ENCODE results near the gene USP34.

GRCh38 chr2:61432990-61433389, 37.9 kb downstream of the USP34 start:
- TF ChIP-seq CTCF (conservative IDR thresholded peaks at IDR 0.05 in 1 of 2, IDR thresholded peaks at IDR 0.05 in 1 of 2; ENCODE audit: extremely low read depth in 1 of 2, insufficient read depth in 1 of 2, low read depth in 1 of 2, low read length in 2 of 2) (no peak), EZH2 (IDR thresholded peaks at IDR 0.05; ENCODE audit: borderline replicate concordance, low read length) (no peak)

Measured in mammary epithelial cell (primary cell).